ENCODE results near the gene NLGN1.

Gene NLGN1

DNA sequence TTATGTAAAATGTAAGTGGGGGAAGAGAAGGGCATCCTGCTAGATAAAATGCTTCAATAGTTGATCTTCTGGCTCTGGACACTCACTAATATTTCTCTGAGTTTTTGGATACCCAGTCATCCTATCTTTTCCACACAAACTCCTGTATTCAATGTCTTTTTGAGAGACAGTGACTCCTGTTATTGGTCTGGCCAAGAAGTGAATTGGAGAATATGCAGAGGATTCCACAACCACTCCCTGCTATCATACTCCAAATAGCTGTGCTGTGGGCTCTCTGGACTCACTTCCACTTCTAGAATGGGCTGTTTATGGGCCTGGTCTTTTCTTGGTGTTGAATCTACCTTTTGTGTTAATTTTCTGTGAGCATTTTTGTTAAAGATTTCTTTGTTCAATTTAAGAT is 376.8 kb downstream of the NLGN1 start:
- DNase-seq, result no peak

DNA sequence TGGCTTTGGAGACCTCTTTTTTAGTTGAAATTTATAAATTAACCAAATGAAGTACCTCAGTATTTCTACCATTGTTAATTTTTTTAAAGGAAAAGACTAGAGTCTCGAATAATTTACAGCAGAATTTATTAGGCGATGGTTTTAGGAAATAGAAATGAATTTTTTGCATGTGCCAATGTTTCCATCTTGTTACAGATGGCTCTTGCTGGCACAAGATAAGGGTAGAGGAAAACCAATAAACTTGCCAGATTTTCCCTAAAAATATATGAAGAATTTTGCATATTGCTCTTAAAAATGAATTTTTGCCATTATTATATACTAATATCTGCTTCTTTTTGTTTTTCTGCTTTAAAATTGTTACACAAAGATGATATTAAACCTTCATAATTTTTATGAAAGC is 380.7 kb downstream of the NLGN1 start:
- DNase-seq, result no peak

DNA sequence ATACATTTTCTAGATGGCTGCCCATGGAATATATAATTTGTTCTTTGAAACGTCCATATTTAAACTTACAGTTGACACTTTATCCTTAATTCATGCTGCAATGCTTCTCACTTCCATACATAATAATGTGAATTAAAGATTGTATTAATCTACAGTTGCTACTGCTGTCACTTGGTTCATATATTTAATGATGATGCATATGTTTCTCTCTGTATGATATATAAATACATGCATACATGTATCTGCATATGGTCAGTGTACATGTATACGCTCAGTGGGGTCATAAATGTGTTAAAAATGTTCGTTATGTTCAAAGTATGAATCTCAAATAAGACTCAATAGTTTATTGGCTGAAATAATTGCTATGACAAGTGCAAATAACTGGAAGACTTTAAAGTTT is 382.5 kb downstream of the NLGN1 start:
- no peak for DNase-seq

DNA sequence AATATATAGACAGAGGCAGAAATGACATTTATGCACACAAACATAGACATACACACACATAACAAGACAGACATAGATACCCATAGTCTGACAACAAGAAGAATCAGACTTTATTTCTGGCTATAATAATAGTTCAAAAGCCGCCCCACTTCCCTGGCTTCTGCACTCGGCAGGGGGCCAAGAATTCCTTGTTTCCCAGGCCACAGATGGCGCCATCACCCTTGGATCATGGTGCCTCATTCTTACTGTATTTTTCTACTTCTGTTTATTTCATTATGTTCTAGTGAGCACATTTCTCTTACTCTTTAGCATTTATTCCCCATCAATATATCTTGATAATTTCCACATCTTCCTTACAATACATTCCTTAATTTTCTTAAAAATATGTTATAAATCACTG is 387.5 kb downstream of the NLGN1 start:
- no peak for DNase-seq

GRCh38 chr3:173789530-173790162 is 392.1 kb downstream of the NLGN1 start:
- peak; percentile 11 for DNase-seq

GRCh38 chr3:173793963-173794362 is 396.4 kb downstream of the NLGN1 start:
- DNase-seq, result no peak

GRCh38 chr3:173796405-173796804 is 398.9 kb downstream of the NLGN1 start:
- DNase-seq, result no peak

DNA sequence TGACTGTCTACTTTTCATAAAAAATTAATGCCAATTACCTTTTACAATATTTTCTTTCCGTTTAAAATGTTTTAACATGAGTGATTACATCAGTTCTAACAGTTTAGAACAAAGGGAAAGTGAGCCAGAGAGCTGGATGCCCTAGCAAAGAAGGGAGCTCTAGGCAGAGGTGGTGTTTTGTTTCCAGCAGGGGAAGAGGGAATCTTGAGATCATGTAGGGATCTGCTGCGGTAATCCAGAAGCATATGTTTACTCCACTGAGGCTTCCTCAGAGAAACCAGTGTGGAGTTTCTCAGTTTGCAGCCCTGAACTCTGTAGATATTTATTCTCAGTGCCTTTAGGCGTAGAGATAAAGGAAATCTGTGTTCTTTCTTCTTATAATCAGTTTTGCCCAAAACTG is 399.3 kb downstream of the NLGN1 start:
- no peak for DNase-seq

- peak; percentile 13 for DNase-seq
Measured at GRCh38 chr3:173799060-173799816, 401.7 kb downstream of the NLGN1 start.

DNA sequence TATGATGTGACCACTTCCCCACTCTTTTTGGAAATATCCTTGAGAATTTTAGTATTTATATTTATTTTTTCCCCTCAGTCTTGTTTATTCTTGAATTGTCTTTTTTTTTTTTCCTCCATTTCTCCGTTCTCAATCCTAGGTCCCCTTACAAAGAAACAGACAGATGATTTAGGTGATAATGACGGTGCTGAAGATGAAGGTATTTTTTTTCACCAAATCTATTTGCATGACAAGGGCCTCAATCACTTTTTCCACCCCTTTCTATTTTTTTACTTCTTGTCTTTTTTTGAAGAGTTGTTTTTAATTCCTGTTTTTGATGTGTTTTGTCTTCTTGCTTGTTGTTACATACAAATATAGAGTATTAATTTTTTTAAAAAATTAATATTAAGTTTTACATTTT is 402.6 kb downstream of the NLGN1 start:
- DNase-seq, result no peak

DNA sequence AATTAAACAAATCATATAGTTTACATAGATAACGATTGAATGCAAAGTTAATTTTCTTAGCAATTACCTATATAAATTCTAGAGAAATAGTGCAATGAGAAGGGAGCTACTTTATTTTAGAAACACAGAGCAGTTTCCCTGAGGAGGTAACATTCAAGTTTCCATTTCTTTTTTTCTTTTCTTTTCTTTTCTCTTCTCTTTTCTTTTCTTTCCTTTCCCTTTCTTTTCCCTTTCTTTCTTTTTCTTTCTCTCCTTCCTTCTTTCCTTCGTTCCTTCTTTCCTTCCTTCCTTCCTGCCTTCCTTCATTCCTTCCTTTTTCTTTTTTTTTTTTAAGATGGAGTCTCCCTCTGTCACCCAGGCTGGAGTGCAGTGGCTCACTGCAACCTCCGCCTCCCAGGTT is 417.3 kb downstream of the NLGN1 start:
- no peak for DNase-seq

GRCh38 chr3:173819368-173819767 is 421.8 kb downstream of the NLGN1 start:
- DNase-seq, result no peak

DNA sequence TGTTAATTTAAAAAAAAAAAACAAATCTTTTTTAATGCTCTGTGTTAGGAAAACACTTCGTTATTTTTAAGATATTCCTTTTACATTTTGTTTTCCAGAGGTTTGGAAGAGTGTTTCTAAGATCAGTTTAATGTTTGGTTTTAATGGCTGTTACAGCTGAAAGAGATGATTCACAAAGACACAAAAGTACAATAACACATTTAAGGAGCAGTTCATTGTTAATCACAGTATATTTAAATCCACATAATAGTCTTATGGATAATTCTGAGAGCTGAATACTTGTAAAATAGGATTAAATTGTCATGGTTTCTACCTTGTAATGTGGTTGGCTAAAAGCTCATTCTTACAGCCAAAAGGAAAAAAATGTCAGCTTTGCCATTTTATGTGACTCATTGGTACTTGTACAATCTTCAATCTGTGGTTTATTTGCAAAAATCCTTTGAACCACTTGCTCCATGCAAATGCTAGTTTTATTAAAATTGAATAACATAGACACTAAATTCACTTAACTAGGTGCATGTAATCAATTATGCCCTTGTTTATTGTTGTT is 426.4 kb downstream of the NLGN1 start:
- no peak for DNase-seq

- no peak for DNase-seq
Measured at GRCh38 chr3:173825730-173826129, 428.2 kb downstream of the NLGN1 start.

- no peak for DNase-seq
Measured at GRCh38 chr3:173826416-173826815, 428.9 kb downstream of the NLGN1 start.

- peak; percentile 13 for DNase-seq
Measured at GRCh38 chr3:173826901-173827609, 429.5 kb downstream of the NLGN1 start.

- DNase-seq, result no peak
Measured at GRCh38 chr3:173838644-173839043, 441.1 kb downstream of the NLGN1 start.

GRCh38 chr3:173839859-173840258 is 442.3 kb downstream of the NLGN1 start:
- DNase-seq, result no peak

DNA sequence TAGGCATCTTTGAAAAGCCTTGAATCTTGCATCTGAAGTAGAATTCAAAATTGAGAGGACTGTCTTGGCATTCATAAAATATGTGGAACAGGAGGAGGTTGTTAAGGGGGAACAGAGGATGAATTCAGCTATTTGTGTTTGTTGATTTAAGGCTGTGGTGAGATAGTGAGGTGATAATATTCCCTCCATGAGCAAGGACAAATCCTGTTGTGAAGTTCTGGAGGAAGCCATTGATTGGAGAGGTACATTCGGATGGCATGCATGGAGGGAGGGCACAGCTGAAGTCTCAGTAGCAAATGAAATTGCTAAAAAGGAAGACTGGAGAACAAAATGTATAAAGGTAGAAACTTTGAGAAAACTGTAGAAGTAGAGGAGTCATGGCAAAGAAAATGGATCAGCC is 443.8 kb downstream of the NLGN1 start:
- no peak for DNase-seq

GRCh38 chr3:173843060-173843459 is 445.5 kb downstream of the NLGN1 start:
- no peak for DNase-seq

DNA sequence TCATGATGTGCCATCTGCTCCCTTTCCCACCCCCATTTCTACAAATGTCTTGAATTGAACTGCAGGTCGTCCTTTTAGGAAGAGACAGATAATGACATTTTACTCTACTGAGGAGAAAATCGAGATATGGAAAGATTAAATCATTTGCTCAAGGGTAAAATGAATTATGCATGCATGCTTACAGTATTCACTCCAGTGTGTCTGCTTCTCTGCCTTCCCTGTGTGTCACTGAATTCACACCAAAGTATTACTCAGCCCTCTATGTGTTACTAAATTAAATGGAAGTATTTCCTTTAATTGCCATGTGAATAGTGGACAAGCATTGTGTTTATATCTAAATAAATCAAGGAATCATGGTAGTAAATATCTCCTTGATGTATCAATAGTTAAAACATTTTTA is 449.0 kb downstream of the NLGN1 start:
- DNase-seq, result no peak

DNA sequence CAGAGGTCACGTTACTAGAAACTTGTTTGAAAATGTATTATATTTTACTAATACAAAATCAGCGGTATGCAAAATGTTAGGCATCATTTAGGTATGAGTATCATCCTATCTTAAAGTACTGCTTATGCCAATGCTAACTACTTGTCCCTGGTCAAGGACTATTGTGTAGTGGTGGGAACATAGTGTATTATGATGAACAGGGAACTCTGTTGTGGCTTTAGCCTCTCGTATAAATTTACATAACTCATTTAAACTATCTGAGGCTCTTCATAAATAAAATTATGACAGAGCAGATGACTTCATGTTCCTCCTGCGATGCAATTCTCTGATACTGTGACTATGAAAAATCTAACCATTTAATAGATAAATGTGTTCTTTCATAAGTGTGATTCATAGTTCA is 451.9 kb downstream of the NLGN1 start:
- DNase-seq, result no peak

DNA sequence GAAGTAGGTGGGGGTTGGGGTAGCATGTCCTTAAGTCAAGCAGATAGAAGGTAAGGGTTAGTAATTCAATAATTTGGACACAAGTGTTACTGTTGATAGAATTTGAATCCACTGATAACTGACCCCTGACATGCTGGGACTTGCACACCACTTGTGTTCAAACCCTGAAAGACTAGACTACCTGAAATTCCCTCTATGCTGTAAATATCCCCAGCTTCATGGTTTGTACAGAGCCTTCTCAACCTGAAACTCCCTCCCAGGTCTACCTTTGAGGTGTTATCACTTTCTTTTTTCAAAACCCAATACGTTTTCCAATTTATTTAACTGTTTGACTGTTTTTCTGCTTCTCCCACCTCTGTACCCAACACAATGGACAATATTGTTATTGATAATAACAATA is 459.6 kb downstream of the NLGN1 start:
- no peak for DNase-seq

DNA sequence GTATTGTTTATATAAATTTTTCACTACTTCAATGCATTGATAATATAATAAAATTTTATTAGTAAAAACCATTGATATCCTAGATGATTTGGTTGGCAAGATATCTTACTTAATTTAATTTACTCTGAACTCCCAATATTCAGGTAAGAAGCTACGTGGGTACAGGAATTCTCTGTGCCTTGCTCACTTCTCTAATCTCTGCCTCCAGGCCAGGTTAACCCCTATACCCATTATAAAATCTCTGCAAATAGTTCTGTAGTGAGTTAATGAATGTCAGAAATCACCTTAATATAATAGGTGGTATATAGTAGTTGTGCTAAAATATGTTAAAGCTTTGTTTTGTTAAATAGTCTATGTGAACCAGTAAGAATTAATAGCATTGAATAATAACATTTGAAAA is 465.2 kb downstream of the NLGN1 start:
- DNase-seq, result no peak

Data from HCEC 1CT (cell line).